GM20000 (cell line): ENCODE measurements around the gene ARL5C.
"Not testable (repeated sequence)": the region's sequence is repeated elsewhere in the genome, so short reads cannot be mapped to it uniquely, and the experiment has no call there.

Experiments used
- DNase-seq: peaks from one replicate; pipeline ENCODE4 v3.0.0; 2012; ENCODE audit warnings: low spot score
- CTCF ChIP-seq: IDR thresholded peaks from 2 replicates; pipeline ENCODE4 v1.5.1; 2012; ENCODE audit warnings: mild to moderate bottlenecking, control low read depth; ENCODE audit errors: extremely low read depth, missing control alignments

The ARL5C gene

GRCh38 chr17:39139561-39139960 lies 26.4 kb downstream of the ARL5C start:
- no peak for TF ChIP-seq CTCF
- DNase-seq, result no peak

- DNase-seq, result no peak
- TF ChIP-seq CTCF, result no peak
Measured at GRCh38 chr17:39139161-39139511, 26.8 kb downstream of the ARL5C start.

GRCh38 chr17:39138431-39139160 lies 27.4 kb downstream of the ARL5C start:
- TF ChIP-seq CTCF, result no peak
- no peak for DNase-seq

GRCh38 chr17:39134878-39135277 lies 31.1 kb downstream of the ARL5C start:
- no peak for TF ChIP-seq CTCF
- DNase-seq, result no peak

GRCh38 chr17:39132192-39132610 lies 33.8 kb downstream of the ARL5C start:
- DNase-seq, result no peak
- TF ChIP-seq CTCF, result no peak

- TF ChIP-seq CTCF, result no peak
- no peak for DNase-seq
Measured at GRCh38 chr17:39131616-39132015, 34.3 kb downstream of the ARL5C start.

- TF ChIP-seq CTCF, result no peak
- DNase-seq, result no peak
Measured at GRCh38 chr17:39130205-39130604, 35.8 kb downstream of the ARL5C start.

- not testable (repeated sequence) for DNase-seq
Measured at GRCh38 chr17:39129544-39129943, 36.4 kb downstream of the ARL5C start.
